ENCODE data around the gene YJU2. TPM values are rescaled to one million over a fixed set of nuclear protein-coding genes. Genes with fewer than 3 reads are reported as not detected.
A peak's percentile ranks its signal among the peaks of the same experiment; 100 is the strongest.

YJU2 gene
- total and polyA plus RNA-seq, 2 experiments from 2014 or later: 24.7 to 27.5 TPM

DNA sequence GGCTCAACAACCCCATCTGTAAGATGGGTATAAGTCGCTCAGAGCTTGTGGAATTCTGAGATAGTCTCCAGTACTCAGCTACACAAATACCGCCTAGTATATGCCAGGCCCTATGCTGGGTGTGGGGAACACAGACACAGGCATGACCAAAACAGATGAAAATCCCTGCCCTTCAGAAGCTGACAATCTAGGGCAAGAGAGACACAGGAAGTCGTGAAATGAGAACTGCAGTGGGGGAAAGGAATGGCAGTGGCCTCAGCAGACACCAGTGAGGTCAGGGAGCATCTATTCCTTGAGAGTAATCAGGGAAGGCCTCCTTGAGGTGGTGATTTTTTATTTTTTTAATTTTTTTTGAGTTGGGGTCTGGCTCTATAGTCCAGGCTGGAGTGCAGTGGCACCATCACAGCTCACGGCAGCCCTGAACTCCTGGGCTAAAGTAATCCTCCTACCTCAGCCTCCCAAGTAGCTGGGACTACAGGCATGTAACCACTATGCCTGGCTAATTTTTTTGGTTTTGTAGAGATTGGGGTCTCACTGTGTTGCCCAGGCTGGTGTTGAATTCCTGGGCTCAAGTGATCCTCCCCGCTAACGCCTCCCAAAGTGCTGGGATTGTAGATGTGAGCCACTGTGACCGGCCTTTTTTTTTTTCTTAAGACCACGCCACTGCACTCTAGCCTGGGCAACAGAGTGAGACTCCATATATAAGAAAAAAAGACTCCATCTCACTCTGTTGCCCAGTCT is 52.1 kb downstream of the YJU2 start:
- Histone ChIP-seq H3K27me3 (no peaks in the 10 kb centered on the region), H3K4me1 (ENCODE audit: low read depth) (peaks cover 6% of the 10 kb centered on the region), H3K36me3 (no peaks in the 10 kb centered on the region), H3K9me3 (ENCODE audit: low read depth) (no peaks in the 10 kb centered on the region), H3K4me3 (no peak overlapping the region), H3K27ac (no peak overlapping the region)
- TF ChIP-seq, protein P1, sequence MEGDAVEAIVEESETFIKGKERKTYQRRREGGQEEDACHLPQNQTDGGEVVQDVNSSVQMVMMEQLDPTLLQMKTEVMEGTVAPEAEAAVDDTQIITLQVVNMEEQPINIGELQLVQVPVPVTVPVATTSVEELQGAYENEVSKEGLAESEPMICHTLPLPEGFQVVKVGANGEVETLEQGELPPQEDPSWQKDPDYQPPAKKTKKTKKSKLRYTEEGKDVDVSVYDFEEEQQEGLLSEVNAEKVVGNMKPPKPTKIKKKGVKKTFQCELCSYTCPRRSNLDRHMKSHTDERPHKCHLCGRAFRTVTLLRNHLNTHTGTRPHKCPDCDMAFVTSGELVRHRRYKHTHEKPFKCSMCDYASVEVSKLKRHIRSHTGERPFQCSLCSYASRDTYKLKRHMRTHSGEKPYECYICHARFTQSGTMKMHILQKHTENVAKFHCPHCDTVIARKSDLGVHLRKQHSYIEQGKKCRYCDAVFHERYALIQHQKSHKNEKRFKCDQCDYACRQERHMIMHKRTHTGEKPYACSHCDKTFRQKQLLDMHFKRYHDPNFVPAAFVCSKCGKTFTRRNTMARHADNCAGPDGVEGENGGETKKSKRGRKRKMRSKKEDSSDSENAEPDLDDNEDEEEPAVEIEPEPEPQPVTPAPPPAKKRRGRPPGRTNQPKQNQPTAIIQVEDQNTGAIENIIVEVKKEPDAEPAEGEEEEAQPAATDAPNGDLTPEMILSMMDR (IDR thresholded peaks at IDR 0.05; ENCODE audit: low read depth, low read length): no peak
- no peak for DNase-seq (ENCODE audit: low read depth in 1 of 2, low spot score in 1 of 2)

DNA sequence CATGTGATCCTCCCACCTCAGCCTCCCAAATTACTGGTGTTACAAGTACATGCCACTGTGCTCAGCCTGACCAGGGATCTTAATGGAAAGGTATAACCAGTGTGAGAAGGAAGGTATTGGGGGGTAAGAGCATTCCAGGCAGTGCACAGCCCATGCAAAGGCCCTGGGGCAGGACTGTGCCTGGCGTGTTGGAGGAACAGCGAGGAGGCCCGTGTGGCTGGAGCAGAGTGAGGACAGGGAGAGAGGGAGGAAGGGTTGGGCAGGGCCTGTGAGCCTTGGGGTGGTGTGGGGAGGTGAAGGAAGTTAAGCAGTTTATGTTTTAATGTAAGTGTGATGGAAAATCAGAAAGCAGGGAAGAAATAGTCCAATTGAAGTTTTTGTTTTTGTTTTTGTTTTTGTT is 53.7 kb downstream of the YJU2 start:
- Histone ChIP-seq H3K27ac (no peak overlapping the region), H3K9me3 (ENCODE audit: low read depth) (no peaks in the 10 kb centered on the region), H3K36me3 (no peaks in the 10 kb centered on the region), H3K27me3 (no peaks in the 10 kb centered on the region), H3K4me3 (no peak overlapping the region), H3K4me1 (ENCODE audit: low read depth) (peaks cover 6% of the 10 kb centered on the region)
- TF ChIP-seq, protein P1 (IDR thresholded peaks at IDR 0.05; ENCODE audit: low read depth, low read length): no peak
- DNase-seq (ENCODE audit: low read depth in 1 of 2, low spot score in 1 of 2): no peak

DNA sequence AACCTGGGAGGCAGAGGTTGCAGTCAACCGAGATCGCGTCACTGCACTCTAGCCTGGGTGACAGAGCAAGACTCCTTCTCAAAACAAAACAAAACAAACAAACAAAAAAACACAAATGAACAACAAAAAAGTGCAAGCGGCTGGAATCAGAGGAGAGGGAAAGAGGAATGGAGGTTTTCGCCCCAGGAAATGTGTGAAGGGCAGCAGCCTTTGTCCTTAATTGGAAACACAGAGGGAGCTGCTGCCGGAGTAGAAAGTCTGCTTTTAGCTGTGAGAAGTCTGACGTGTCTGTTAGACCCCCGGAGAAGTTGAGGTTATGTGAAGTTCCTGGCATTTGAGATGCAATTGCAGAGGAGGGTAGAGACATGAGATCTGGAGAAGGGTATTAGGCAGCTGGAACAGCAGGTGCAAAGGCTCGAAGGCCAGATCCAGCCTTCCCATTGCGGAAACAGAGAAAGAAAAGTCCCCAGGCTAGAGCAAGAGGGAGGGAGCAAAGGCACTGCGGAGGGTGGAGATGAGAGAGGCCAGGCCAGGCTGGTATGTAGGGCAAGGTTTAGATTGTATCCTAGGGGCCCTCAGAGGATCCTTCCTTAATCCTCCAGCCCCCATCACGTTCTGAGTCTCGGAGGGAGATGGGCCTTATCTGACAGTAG is 54.8 kb downstream of the YJU2 start:
- TF ChIP-seq, protein P1 (IDR thresholded peaks at IDR 0.05; ENCODE audit: low read depth, low read length): no peak
- Histone ChIP-seq H3K27ac (peak overlapping the region; percentile 57), H3K4me3 (no peak overlapping the region), H3K4me1 (ENCODE audit: low read depth) (peaks cover 6% of the 10 kb centered on the region), H3K9me3 (ENCODE audit: low read depth) (no peaks in the 10 kb centered on the region), H3K36me3 (no peaks in the 10 kb centered on the region), H3K27me3 (no peaks in the 10 kb centered on the region)
- DNase-seq (ENCODE audit: low read depth in 1 of 2, low spot score in 1 of 2): no peak

DNA sequence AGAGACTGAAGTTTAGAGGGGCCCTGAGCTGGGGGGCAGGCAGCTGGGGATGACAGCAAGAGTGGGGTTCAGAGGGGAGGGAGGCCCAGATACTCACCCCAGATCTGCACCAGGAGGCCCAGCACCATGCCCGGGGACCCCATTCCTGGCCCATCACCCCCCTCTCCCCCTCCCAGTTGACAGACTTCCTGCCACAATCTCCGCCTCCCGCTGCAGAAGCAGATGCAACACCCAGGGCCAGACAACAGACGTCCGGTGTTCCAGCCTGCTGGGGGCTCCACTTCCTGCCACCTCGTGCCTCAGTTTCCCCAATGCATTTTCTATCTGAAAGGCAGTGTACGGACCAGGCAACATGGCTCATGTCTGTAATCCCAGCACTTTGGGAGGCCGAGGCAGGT is 55.4 kb downstream of the YJU2 start, which contains the start of gene TMIGD2:
TSS of gene TMIGD2 (minus strand) at position 147 of the 398 bp plus-strand sequence. CDS start at position 143, 4 bp downstream.
- no peaks in the 10 kb centered on the region for H3K36me3 ChIP-seq
- TF ChIP-seq, protein P1 (IDR thresholded peaks at IDR 0.05; ENCODE audit: low read depth, low read length): no peak
- H3K27me3 ChIP-seq: no peaks in the 10 kb centered on the region
- H3K9me3 ChIP-seq (ENCODE audit: low read depth): no peaks in the 10 kb centered on the region
- no peak for DNase-seq (ENCODE audit: low read depth in 1 of 2, low spot score in 1 of 2)
- no peak within 1 kb of the TSS for H3K4me3 ChIP-seq
- peaks cover 6% of the 10 kb centered on the region for H3K4me1 ChIP-seq (ENCODE audit: low read depth)
- H3K27ac ChIP-seq: peak within 1 kb of the TSS; percentile 57

DNA sequence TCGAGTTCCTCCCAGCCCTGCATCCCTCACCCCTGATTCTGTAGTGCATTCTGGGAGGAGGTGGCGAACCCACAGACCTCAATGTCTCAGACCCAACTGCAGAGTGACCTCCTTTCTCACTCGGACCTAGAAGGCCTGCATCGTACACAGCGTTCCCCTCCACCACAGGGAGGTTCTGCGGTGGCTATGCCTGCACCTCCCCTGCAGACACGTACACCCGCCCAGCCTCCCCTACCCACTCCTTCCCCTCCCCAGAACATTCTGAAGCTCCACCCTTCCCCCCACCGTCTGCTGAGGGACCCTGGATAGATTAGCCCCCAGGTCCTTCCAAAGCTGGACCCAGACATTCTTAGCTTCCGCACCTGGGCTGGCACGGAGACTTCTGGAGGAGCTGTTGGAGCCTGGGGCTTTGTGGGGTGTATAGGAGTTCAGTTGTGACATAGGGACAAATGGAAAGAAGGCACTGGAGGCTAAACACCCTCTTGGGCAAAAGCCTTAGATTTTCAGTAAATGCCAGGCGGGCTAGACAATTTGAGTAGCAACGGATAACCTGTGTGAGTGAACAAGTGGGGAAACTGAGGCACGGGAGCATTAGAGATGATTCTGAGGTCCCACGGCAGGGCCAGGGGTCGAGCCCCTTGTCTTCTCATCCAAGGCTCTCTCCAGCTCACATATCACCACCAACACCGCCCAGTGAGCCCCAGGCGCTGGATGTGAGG is 57.1 kb downstream of the YJU2 start:
- H3K9me3 ChIP-seq (ENCODE audit: low read depth): no peaks in the 10 kb centered on the region
- no peak overlapping the region for H3K27ac ChIP-seq
- peaks cover 6% of the 10 kb centered on the region for H3K4me1 ChIP-seq (ENCODE audit: low read depth)
- no peaks in the 10 kb centered on the region for H3K36me3 ChIP-seq
- peak overlapping the region; percentile 57 for H3K4me3 ChIP-seq
- DNase-seq (ENCODE audit: low read depth in 1 of 2, low spot score in 1 of 2): no peak
- TF ChIP-seq, protein P1 (IDR thresholded peaks at IDR 0.05; ENCODE audit: low read depth, low read length): no peak
- H3K27me3 ChIP-seq: no peaks in the 10 kb centered on the region

Measured in cardiac muscle cell (in vitro differentiated cells and primary cell).